ENCODE results near the gene MPP4. TPM values are rescaled to one million over a fixed set of nuclear protein-coding genes. Genes with fewer than 3 reads are reported as not detected.

MPP4 gene
- total and polyA plus RNA-seq, 2 of the 13 experiments (the other 11 are each of a cell fraction or from before 2014, with no cell fraction given) = not detected

- TF ChIP-seq RXRA (CRISPR knock-in tag; IDR thresholded peaks at IDR 0.05) (no peak), ZNF598 (CRISPR knock-in tag; IDR thresholded peaks at IDR 0.05; ENCODE audit: borderline replicate concordance) (no peak; the same call in 1 of the 2 replicates), ZEB1 (IDR thresholded peaks at IDR 0.05; ENCODE audit: insufficient replicate concordance, low read depth) (no peak), MAZ (IDR thresholded peaks at IDR 0.05; ENCODE audit: borderline replicate concordance, low read depth, low read length) (no peak), MAZ (CRISPR knock-in tag; IDR thresholded peaks at IDR 0.05; ENCODE audit: low read depth) (0 out of 2 replicates have a peak, but pooled peaks have one; percentile 14), PHB2 (IDR thresholded peaks at IDR 0.05; ENCODE audit: partially characterized antibody) (no peak), ZNF567 (CRISPR knock-in tag; IDR thresholded peaks at IDR 0.05; ENCODE audit: borderline replicate concordance) (no peak; the same call in 1 of the 2 replicates), ZNF749 (CRISPR knock-in tag; IDR thresholded peaks at IDR 0.05; ENCODE audit: borderline replicate concordance) (no peak), ZBTB7B (CRISPR knock-in tag; IDR thresholded peaks at IDR 0.05) (no peak), DZIP1 (CRISPR knock-in tag; IDR thresholded peaks at IDR 0.05) (no peak; the same call in 1 of the 2 replicates), ZBTB33 (CRISPR knock-in tag; IDR thresholded peaks at IDR 0.05) (no peak), RELA (CRISPR knock-in tag; IDR thresholded peaks at IDR 0.05) (no peak), ZFP91 (CRISPR knock-in tag; IDR thresholded peaks at IDR 0.05; ENCODE audit: borderline replicate concordance) (no peak), ZNF556 (CRISPR knock-in tag; IDR thresholded peaks at IDR 0.05; ENCODE audit: borderline replicate concordance) (peak; percentile 82; the same call in 1 of the 2 replicates), HMGXB3 (CRISPR knock-in tag; IDR thresholded peaks at IDR 0.05; ENCODE audit: borderline replicate concordance) (no peak), ZNF660 (CRISPR knock-in tag; IDR thresholded peaks at IDR 0.05; ENCODE audit: borderline replicate concordance, low read depth) (no peak), MED1 (CRISPR knock-in tag; IDR thresholded peaks at IDR 0.05) (no peak), ZNF709 (CRISPR knock-in tag; IDR thresholded peaks at IDR 0.05) (no peak; the same call in 1 of the 2 replicates), YEATS4 (CRISPR knock-in tag; IDR thresholded peaks at IDR 0.05; ENCODE audit: borderline replicate concordance) (no peak)
Observed at GRCh38 chr2:201643216-201643890, 55.1 kb downstream of the MPP4 start, which contains the start of gene TMEM237 (continued).
